Measurements from ENCODE around the gene GAREM1. TPM values are rescaled to one million over a fixed set of nuclear protein-coding genes. Genes with fewer than 3 reads are reported as not detected.

The GAREM1 gene
- total and polyA plus RNA-seq, 9 of the 15 experiments (the other 6 are each of a cell fraction or from before 2014, with no cell fraction given): 0.03 to 0.33 (median 0.07) TPM; not detected in 1

- TF ChIP-seq, protein P1, sequence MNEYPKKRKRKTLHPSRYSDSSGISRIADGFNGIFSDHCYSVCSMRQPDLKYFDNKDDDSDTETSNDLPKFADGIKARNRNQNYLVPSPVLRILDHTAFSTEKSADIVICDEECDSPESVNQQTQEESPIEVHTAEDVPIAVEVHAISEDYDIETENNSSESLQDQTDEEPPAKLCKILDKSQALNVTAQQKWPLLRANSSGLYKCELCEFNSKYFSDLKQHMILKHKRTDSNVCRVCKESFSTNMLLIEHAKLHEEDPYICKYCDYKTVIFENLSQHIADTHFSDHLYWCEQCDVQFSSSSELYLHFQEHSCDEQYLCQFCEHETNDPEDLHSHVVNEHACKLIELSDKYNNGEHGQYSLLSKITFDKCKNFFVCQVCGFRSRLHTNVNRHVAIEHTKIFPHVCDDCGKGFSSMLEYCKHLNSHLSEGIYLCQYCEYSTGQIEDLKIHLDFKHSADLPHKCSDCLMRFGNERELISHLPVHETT (CRISPR knock-in tag; conservative IDR thresholded peaks at IDR 0.05 in 1 of 2, IDR thresholded peaks at IDR 0.05 in 1 of 2): no peak
- TF ChIP-seq FOSL1 (tag; conservative IDR thresholded peaks at IDR 0.05): no peak
- no peak for TF ChIP-seq ZNF23 (CRISPR knock-in tag; IDR thresholded peaks at IDR 0.05)
These were observed 8.9 kb downstream of the GAREM1 start (continued) for GRCh38 chr18:32461709-32462272.

- ATAC-seq: no peak
- WGBS (ENCODE audit: insufficient coverage, low coverage, missing lambda C conversion rate): under 1% methylated on average over 4 of the region's 4 CpGs
- TF ChIP-seq HNRNPH1 (optimal IDR thresholded peaks at IDR 0.05; ENCODE audit: low read depth, low read length) (no peak), NR2C2 (CRISPR knock-in tag; IDR thresholded peaks at IDR 0.05) (no peak), NR2C2 (tag; IDR thresholded peaks at IDR 0.05) (no peak), ELK3 (CRISPR knock-in tag; IDR thresholded peaks at IDR 0.05) (no peak), ZNF778 (CRISPR knock-in tag; IDR thresholded peaks at IDR 0.05) (no peak), ZBTB9 (CRISPR knock-in tag; IDR thresholded peaks at IDR 0.05) (no peak), PRDM10 (IDR thresholded peaks at IDR 0.05; ENCODE audit: partially characterized antibody) (no peak), FOXM1 (IDR thresholded peaks at IDR 0.05; ENCODE audit: low read depth) (no peak), FOXM1 (CRISPR knock-in tag; IDR thresholded peaks at IDR 0.05; ENCODE audit: low read depth) (no peak), C11orf30 (IDR thresholded peaks at IDR 0.05; ENCODE audit: low read depth) (no peak), SUPT5H (IDR thresholded peaks at IDR 0.05) (no peak)
These were observed 10.4 kb downstream of the GAREM1 start for GRCh38 chr18:32460171-32460731.

More at GRCh38 chr18:32460171-32460731, 10.4 kb downstream of the GAREM1 start:
- no peak for FAIRE-seq
- Histone ChIP-seq H3K79me2 (ENCODE audit: control insufficient read depth, insufficient read depth, low read length) (no peaks in the 10 kb centered on the region), H3K9me1 (ENCODE audit: control insufficient read depth, insufficient read depth, low read length) (no peaks in the 10 kb centered on the region), H3K4me2 (ENCODE audit: insufficient read depth, low read length) (no peak overlapping the region), H3K9ac (ENCODE audit: insufficient read depth in 1 of 2, low read depth in 2 of 2, low read length in 2 of 2) (no peak overlapping the region), H3K4me1 (replicated peaks in 1 of 2; ENCODE audit: control insufficient read depth in 2 of 2, insufficient read depth in 2 of 2, low read length in 2 of 2) (no peaks in the 10 kb centered on the region), H3K4me3 (no peak overlapping the region), H3K27me3 (ENCODE audit: control insufficient read depth in 2 of 2, insufficient read depth in 2 of 2, low read length in 2 of 2) (no peaks in the 10 kb centered on the region), H2AFZ (ENCODE audit: low read depth, low read length) (no peak overlapping the region), H3K9me3 (replicated peaks; ENCODE audit: control insufficient read depth, insufficient read depth, low read depth, low read length) (no peaks in the 10 kb centered on the region), H3K27ac (ENCODE audit: extremely low read depth, low read depth, low read length) (no peak overlapping the region), H3K36me3 (ENCODE audit: control insufficient read depth, insufficient read depth, low read length) (no peaks in the 10 kb centered on the region), H4K20me1 (replicated peaks; ENCODE audit: control insufficient read depth, insufficient read depth, low read length) (no peaks in the 10 kb centered on the region)
- in situ Hi-C loops (cut with MboI) (no loop called here), intact Hi-C loops (cut with micrococcal nuclease) (no loop called here)
- POLR2A ChIA-PET: no interaction called here
- BruUV-seq (replicated peaks): no TSS peak
- no peak for DNase-seq (ENCODE audit: extremely low read depth in 1 of 4, low spot score in 3 of 4)
- CTCF ChIA-PET (ENCODE audit: low intra/inter-chr PET ratio): no interaction called here
